HTR-8/SVneo (cell line): ENCODE data around the gene PARD6G.
A peak's percentile ranks its signal among the peaks of the same experiment; 100 is the strongest.

Source experiments
- DNase-seq: peaks from one replicate; pipeline ENCODE4 v3.0.0; 2011; ENCODE audit warnings: low spot score, mixed read lengths; ENCODE audit not compliant: insufficient read length
- FAIRE-seq: peaks from 2 replicates; lab custom pipeline; 2011; peaks lifted over from hg19 to GRCh38; lab: Jason Lieb, UNC

PARD6G gene

DNA sequence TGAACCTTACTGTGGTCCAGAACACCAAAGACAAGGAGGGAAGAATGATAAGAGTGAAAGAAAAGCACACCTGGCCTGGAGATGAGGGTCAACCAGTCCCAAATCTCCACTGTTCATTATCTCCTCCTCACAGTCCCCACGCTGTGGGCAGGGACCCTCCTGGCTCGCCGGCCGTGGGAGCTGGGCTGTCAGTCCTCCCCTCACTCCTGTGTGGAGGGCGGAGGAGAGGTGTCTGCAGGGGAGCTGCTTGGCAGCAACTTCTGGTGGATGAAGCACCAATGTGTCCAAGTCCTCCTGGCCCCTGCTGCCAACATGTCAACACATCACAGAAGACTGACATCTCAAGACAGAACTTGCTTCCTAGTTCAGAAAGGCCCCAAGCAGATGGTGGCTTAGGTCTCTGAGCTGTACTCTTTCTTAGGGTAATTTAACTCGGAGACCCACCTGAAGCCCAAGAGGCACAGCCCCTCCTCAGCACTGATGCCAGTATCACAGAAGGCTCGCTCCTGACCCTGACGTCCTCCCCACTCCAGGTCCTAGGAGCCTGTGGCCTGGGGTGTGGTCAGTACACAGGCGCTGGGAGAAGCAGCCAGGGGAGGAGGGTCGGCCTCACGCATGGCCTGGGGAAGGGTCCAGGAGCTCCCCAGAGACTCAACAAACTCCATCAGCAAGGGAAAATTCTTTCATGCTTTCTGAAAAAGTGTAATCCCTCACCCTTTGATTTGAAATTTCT lies 54.5 kb downstream of the PARD6G start:
- DNase-seq (no peak), FAIRE-seq (no peak)

DNA sequence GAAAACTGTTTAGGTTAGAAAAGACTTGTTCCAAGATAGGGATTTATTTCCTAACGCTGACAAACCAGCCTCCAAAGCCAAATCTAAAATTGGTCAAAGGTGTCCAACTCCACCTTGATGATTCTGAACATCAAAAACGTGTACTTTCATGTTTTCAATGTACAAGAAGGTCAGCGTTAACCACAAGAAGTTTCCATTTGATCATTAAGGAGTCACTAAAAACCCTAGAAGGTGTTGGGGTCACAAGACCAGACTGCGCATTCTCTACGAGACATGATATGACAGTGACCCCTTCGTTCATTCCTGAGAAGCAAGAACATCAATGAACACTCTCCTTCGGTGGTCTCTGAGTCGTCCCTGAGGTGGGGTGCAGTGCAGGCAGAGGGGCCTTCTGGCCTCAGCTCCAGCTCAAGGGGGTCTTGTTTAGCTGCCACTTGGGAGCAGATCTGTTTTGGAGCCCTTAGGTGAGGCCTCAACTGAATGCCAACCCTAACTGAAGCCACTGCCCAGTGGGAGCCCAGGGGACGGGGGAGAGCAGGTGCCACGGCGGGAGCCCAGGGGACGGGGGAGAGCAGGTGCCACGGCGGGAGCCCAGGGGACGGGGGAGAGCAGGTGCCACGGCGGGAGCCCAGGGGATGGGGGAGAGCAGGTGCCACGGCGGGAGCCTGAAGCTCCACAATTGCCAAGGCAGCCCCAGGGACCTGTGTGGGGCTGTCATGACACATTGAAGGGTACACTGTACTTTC lies 55.2 kb downstream of the PARD6G start:
- FAIRE-seq = no peak
- DNase-seq = no peak

DNA sequence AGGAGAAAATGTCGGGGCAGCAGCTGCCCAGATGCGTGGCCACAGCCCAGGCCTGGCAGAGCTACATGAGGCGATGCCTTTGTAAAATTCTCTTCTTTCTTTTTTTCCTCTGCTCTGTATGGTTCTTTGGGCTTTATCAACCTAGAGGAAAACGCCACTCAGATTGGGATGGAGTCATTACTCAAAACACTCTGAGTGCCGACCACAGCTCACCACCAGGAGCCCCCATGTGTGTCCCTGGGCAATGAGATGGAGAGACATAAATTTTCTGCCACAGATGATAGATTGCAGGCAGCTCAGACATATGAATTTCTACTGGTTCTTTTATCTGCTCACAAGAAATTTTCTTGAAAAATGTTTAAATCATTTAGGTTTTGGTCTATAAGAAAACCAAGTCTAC lies 56.0 kb downstream of the PARD6G start:
- FAIRE-seq = no peak

DNA sequence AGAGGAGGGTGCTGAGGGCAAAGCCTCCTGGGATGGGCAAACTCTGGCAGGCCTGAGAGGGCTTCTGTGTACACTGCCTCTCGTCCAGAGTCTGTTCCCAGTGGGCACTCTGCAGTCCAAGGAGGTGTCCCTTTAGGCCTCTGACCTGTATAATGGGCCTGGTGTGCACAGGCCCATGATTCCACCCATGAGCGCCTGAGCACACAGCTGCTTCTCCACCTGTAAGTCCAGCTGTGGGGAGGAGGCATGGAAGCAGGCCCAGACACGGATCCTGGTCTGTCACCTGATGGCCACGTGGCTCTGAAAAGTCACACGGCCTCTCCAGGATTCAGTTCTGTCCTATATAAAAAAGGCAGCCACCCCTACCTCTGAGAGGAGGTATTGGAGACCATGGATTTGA lies 57.0 kb downstream of the PARD6G start:
- DNase-seq (no peak), FAIRE-seq (no peak)

More for the DNA sequence above, 56.0 kb downstream of the PARD6G start:
- DNase-seq = no peak

DNA sequence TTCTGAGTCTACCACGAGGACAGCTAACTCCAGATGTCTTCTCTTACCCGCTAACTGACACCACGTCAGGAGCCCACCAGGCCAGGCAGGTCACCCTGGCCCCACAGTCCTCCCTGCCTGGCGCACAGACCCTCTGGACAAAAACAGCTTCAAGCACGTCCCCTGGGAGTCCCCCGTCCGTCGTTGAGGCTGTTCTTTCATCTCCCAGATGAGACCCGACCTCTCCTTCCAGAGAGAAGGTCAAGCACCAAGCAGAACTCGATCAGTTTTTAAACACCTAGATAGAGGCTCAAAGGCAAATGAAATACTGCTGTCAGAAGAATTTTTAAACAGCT lies 57.8 kb downstream of the PARD6G start:
- no peak for FAIRE-seq
- DNase-seq = no peak

DNA sequence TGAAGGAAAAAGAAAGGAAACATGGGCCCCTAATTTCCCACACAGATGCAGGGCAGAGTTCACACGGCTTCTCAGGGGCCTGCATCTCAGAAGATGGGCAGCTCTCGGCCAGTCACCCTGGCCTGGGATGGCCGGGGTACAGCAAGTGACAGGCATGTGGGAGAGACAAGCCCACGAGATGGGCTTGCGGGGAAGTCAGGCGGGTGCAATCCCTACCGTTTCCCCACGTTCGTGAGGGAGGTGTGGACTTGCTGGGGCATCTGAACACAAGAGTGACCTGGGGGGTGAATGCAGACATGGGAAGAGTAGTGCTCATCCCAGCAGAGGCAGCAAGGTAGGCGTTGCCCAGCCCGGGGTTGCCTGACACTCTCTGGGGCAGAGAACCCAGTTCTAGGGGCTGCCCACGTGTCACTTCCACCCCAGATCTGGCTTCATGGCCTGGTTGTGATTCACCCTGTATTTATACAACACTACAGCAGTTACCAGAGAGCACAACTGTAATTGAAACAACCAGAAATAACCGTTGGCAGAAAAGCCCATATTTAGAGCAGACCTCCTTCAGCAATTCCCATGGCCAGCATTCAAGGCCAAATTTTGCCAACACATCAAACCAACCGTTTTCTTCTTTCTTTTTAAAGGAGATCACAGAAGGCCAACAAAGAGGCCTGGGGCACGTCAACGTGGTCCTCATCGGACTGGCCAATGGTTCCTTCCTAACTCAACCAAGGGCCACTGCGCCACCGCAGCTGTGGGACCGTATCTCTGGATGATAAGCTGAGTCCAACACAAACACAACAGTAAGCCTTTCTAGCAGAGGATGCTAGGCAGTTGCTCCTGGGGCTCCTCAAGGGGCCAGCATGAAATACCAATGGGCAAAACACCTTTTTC lies 58.4 kb downstream of the PARD6G start:
- DNase-seq (no peak), FAIRE-seq (no peak)

DNA sequence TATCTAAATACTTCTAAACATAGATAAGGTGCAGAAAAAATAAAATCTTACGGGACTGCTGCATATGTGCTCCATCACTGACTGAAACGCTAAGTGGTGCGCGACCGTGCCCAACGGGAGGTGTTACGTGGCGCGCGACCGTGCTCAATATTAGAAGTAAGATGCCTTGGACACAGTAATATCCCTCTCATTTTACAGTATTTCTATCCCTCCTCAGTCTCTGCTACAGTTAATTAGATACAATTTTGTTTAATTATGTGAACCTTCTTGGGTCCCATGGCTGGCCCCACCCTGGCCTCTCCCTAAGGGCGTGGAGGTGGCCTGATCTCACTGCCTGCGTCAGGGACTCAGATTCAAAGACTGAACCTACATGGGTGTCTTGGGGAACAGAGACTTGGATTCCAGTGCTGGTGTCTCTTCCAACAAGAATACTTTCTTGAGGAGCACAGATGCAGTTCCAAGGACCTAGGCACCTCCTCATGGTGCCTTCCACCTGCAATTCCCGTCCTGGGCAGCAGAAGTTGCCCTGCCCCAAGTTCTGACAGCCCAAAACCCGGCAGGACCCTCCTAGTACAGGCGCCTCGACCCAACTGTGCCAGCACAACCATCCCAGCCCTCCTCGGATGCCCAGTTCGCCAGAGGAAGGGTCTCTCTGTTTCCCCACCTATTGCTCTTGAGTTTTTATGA lies 59.2 kb downstream of the PARD6G start:
- DNase-seq = no peak
- no peak for FAIRE-seq

DNA sequence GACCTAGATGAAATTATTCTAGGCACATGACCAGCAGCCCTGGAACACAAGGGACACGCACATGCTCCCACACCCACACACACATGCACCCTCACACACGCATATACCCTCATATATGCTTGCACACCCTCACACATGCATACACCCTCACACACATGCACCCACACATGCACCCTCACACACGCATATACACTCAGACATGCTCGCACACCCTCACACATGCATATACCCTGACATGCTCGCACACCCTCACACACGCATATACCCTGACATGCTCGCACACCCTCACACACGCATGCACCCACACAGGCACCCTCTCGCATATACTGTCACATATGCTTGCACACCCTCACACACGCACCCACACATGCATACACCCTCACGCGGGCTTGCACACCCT lies 61.8 kb downstream of the PARD6G start:
- FAIRE-seq = no peak
- DNase-seq = no peak

DNA sequence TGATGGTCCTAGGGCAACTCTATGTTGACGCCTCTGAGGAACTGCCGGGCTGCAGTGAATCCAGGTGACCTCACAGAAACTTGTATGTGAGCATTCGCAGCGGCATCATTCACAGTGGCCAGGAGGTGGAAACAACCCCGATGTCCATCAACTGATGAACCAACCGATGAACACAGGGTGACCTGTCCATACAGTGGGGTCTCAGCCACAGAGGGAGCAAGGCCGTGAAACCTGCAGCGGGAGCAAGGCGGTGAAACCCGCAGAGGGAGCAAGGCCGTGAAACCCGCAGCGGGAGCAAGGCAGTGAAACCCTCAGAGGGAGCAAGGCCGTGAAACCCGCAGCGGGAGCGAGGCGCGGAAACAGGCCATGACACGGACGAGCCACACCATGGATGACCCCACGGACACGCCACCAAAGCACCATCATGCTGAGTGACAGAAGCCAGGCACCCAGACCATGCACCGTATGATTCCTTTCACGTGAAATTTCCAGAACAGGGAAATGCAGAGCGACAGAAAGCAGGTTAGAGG lies 63.0 kb downstream of the PARD6G start:
- DNase-seq (no peak), FAIRE-seq (no peak)

DNA sequence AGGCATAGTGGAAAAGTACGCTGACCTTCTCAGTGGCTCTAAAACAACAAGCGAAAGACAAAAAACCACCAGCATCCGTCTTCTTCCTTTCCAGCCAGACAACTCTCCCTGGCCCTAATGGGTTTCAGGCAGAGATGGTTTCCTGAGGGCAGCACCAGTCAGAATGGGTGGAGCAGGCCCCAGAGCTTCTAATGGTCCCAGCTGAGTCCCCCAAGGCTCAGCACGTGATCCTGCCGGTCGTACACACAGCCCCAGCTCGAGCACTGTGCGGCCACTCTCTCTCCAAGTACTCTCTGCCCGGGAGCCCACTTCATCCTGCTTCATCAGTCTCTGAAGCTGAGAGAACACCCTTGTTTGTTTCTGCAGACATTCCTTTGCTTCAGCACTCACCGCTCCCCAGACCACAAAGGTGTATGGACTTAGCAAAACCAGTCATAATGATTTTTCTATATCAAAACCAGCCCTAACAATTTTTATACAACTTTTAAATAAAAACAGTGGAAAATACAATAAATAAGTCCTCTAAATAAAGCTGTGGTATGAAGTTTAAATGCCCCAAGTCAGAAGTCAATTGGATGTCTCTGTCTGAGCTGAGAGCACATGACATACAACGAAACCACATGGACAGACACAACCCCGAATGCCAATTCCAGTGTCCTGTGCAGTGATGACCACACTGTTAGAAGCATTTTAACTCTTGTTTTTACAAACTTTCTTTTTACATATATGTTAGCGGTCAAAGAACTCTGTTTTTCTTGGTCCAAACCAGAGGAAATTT lies 63.9 kb downstream of the PARD6G start:
- FAIRE-seq (no peak), DNase-seq (no peak)

DNA sequence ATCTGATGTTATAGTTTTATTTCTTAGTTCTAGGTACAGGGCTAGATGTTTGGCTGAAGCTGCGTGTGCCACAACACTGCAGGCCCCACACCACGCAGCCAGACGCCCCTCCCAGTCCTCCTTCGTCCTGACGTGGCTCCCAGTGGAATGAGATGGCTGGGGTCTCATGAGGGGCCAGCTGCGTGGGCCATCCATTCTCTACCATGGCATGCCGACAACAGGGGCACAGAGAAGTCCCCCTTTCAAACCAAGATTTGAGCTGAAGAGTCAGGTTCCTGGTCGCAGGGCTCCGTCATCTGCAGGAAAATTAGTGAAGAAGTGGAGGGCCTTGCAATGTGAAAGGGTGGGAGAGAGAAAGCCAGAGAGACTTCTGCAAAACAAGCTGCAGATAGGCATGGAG lies 64.5 kb downstream of the PARD6G start:
- no peak for DNase-seq
- FAIRE-seq = no peak

DNA sequence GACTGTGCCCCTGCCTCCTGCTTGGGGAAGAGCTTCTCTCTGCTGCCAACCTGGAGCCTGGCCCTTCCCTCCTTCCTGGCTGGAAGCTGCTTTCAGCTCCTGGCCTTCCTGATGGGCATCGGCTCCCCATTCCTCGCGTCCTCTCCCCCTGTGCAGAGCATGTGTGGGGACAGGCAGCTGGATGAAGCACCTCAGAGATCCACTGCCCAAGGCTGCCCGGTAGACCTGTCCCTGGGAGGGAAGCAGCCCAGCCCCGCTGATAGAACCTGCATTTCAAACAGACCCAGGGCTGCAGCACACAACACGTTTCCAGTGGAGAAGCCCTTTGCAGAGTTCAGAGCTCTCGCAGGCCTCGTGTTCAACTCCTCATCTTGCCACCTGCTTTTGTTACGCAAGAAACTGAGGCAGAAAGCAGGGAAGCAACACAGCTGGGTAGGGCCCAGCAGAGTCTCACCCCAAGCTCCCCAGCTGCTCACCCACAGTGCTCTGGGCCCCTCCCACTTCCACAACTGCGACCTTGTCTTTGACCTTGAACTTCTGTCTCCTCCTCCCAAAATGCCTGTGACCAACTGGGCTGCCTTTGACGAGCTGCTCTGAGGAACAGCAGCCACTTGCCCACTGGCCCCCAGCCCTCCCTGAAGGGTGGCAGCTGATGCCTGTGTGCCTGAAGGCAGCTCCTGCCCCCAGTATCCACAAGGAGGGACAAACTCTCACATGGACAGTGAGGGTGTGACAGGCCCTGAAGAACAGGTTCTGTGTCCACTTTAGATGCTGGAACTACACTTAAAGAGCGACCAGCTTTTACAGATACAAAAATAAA lies 65.5 kb downstream of the PARD6G start:
- DNase-seq = no peak
- FAIRE-seq = no peak

DNA sequence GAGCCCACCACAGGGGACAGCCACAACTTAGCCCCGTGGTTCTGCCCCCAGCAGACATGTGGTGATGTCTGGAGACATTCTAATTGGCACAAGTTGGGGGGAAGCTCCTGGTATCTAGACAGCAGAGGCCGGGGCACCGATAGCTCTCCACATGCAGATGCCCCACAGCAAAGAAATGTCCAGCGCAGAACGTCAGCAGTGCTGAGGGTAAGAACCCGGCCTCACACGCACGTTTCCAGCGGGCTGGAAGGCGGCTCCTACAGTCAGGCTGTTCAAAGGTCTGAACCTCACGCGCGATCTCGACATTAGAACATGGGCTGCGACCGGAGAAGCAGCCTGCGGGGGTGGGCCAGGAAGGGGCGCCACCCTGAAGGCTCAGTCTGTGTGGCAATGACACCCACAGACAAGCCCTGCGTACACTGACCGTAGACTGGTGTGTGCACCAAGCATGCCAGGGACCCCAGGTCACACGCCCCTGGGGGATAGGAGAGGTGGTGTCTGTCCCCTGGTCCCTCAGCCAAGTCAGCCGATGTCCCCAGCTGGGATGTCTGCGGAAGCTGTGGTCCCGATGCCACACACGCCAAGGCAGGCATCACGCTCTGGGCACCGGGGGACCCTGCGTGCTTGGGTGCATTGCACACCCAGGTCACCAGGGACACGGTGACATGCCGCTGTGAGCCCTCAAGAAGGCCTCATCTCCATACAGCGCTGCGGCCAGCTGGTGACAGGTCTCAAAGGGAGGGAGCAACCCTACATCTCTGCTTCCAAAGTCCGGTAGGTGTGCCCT lies 66.3 kb downstream of the PARD6G start:
- FAIRE-seq (no peak), DNase-seq (no peak)

DNA sequence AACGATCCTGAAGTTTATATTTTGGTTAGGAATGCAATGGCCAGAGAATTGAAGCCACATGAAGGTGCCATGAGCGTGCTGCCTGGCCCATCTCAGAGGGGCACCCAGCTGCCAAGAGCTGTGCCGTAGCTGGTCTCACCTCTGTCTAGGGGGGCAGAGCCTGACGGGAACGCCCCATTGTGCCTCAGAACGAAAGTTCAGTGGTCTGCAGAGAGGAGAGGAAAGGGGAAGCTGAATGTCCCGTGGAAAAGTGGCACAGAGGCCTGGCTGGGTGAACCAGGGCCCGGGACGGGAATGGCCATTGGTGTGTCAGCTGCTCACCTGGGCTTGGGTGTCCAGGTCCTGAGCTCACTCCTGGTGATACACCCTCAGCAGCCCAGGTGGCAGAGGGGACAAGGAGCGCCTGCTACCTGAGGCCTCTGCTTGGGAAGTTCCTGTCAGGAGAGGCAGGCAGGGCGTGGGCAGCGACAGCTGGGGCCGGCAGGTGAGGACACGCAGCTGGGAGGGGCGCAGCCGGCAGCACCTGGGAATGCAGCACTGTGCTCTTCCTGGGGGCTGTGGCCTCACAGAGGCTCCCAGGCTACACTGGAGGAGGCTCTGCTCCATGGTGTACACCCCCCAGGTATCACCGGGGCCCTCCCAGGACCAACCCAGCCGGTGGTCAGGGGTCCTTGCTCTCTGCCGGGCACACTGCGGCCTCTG lies 67.3 kb downstream of the PARD6G start:
- no peak for DNase-seq
- no peak for FAIRE-seq

DNA sequence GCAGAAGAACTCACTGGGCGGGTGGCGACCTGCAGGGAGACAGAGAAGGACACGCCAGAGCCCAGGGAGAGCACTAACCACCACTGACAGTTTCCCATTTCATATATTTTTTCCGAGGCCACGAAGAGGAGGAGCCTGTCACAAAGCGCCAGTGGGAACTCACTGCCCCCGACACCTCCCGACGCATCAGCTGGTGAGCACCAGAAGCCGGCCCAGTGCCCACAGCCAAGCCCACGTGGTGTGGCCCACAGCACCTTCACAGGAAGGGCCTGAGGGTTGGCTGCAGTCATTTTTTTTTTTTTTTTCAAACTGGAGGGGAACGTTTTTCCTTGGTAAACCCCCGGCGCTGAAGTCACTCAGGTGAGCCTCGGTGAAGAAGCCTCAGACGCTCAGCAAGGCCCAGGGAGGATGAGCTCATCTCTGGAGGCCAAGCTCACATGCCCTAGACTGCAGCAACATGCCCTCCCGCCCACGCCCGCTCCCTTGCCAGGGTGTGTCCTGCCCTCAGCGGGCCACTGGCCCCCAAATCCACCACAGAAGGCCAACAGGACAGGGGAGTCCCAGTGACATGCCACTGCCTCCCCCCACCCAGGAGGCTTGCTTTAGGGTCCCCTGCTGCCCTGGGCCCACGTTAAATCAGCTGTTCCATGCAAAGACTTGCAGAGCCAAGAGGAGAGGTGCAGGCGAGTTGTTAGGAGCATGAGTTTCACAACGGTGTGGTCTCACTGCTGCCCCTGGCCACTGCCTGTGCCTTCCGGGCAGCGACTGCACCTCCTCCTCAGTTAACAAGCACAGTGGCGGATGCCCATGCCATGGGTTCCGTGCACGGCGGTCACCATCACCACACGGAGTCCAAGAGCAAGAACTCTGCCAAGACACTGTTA lies 68.1 kb downstream of the PARD6G start:
- DNase-seq (no peak), FAIRE-seq (no peak)

DNA sequence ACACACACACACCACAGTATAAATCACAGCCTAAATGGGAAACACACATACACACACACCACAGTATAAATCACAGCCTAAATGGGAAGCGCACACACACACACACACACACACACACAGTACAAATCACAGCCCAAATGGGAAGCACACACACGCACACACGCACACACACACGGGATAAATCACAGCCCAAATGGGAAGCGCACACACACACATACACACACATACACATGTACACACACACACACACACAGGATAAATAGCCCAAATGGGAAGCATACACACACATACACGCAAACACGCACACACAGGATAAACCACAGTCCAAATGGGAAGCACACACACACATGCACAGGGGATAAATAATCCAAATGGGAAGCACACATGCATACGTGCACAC lies 70.2 kb downstream of the PARD6G start:
- FAIRE-seq (peak; percentile 51), DNase-seq (no peak)
